GM12878 (cell line): Measurements from ENCODE around the gene PLA2G4E. TPM values are rescaled to one million over a fixed set of nuclear protein-coding genes. Genes with fewer than 3 reads are reported as not detected.
A peak's percentile ranks its signal among the peaks of the same experiment; 100 is the strongest.

Experiments
- ATAC-seq: fragments of 200-7000 bp; cut with Tn5 transposase; 3 replicates; pipeline ENCODE4 v1.9.1; 2020; ENCODE audit warnings: mild to moderate bottlenecking, moderate library complexity
- BruUV-seq: library from RNA; stranded (reverse); fragments of 400-500 nt; replicated peaks from 2 replicates; lab custom pipeline; 2021; lab: Mats Ljungman, UMichigan
- CTCF ChIA-PET: fragments of 300-600 bp; sonication (Branson Sonifier 250); formaldehyde crosslinking; extraction: SDS; loops from one replicate; lab custom pipeline; 2021; ENCODE audit warnings: inconsistent platforms; lab: Yijun Ruan, JAX
- POLR2A ChIA-PET: fragments of 350-600 bp; formaldehyde crosslinking; extraction: SDS; loops from one replicate; lab custom pipeline; 2021; ENCODE audit warnings: inconsistent platforms; lab: Charles Lee
- RAD21 ChIA-PET: fragments of 300-600 bp; sonication (Branson Sonifier 250); formaldehyde crosslinking; loops from one replicate; lab custom pipeline; 2023; ENCODE audit warnings: antibody characterized with exemption; ENCODE audit not compliant: unreplicated experiment; lab: Charles Lee
- SMC1A ChIA-PET: fragments of 300-600 bp; sonication (Branson Sonifier 250); formaldehyde crosslinking; loops from one replicate; lab custom pipeline; 2023; ENCODE audit not compliant: unreplicated experiment, uncharacterized antibody; lab: Charles Lee
- DNase-seq: peaks from one replicate; pipeline ENCODE4 v3.0.0-alpha.2; 2011; ENCODE audit warnings: low read depth, low spot score
- FAIRE-seq: peaks from 3 replicates; lab custom pipeline; 2011; peaks lifted over from hg19 to GRCh38; lab: Jason Lieb, UNC
- H2AFZ ChIP-seq: 2 replicates; pipeline ENCODE4 v1.6.0; 2011; ENCODE audit warnings: low read depth, low read length, control low read depth; ENCODE audit not compliant: control insufficient read depth
- H3K27ac ChIP-seq: 2 replicates; pipeline ENCODE4 v1.5.1; 2011; ENCODE audit warnings: control low read depth; ENCODE audit not compliant: control insufficient read depth, insufficient read depth
- H3K27me3 ChIP-seq, 2 experiments: replicated peaks in 1 of 2; 2 replicates each; pipeline versions ENCODE4 v1.6.0 to v1.6.1; 2011; ENCODE audit warnings: low read length in 1 of 2; ENCODE audit not compliant: control insufficient read depth in 2 of 2, insufficient read depth in 2 of 2
- H3K36me3 ChIP-seq, 2 experiments: 2 replicates each; pipeline ENCODE4 v1.5.1; 2011; ENCODE audit warnings: low read length in 1 of 2; ENCODE audit not compliant: control insufficient read depth in 2 of 2, insufficient read depth in 2 of 2
- H3K4me1 ChIP-seq: 2 replicates; pipeline ENCODE4 v1.6.1; 2011; ENCODE audit warnings: mild to moderate bottlenecking, low read length, moderate library complexity, mixed read lengths; ENCODE audit not compliant: control insufficient read depth, insufficient read depth
- H3K4me2 ChIP-seq: 2 replicates; pipeline ENCODE4 v1.6.0; 2011; ENCODE audit warnings: control low read depth; ENCODE audit not compliant: control insufficient read depth, insufficient read depth
- H3K4me3 ChIP-seq: fragments of 200-600 bp; sonication (generic); 2 replicates; pipeline ENCODE4 v1.5.1; 2016
- H3K79me2 ChIP-seq: 2 replicates; pipeline ENCODE4 v1.6.0; 2011; ENCODE audit warnings: low read length; ENCODE audit not compliant: control insufficient read depth, insufficient read depth
- H3K9ac ChIP-seq: 2 replicates; pipeline ENCODE4 v1.8.0; 2011; ENCODE audit warnings: low read length, control low read depth, mixed read lengths; ENCODE audit not compliant: control insufficient read depth, insufficient read depth
- H3K9me3 ChIP-seq: replicated peaks from 3 replicates; pipeline ENCODE4 v1.5.1; 2011; ENCODE audit warnings: mild to moderate bottlenecking, low read length; ENCODE audit not compliant: control insufficient read depth, insufficient read depth
- H4K20me1 ChIP-seq: 2 replicates; pipeline ENCODE4 v1.6.0; 2011; ENCODE audit not compliant: control insufficient read depth, insufficient read depth
- BHLHE40 ChIP-seq, 2 experiments: fragments of 450-650 bp in 1 of 2; IDR thresholded peaks; 2 replicates each; pipeline ENCODE4 v1.6.1; 2011 to 2017; ENCODE audit warnings: low read depth in 2 of 2, borderline replicate concordance in 1 of 2, improper control_type of control experiment in 1 of 2, low read length in 1 of 2, mild to moderate bottlenecking in 1 of 2
- CREB1 ChIP-seq: IDR thresholded peaks from 2 replicates; pipeline ENCODE4 v1.6.1; 2012; ENCODE audit warnings: low read depth, mild to moderate bottlenecking, inconsistent platforms
- CUX1 ChIP-seq: IDR thresholded peaks from 2 replicates; pipeline ENCODE4 v1.6.1; 2012; ENCODE audit warnings: improper control_type of control experiment, low read depth, low read length; ENCODE audit not compliant: insufficient replicate concordance
- FOXM1 ChIP-seq: IDR thresholded peaks from 2 replicates; pipeline ENCODE4 v1.6.1; 2012; ENCODE audit warnings: low read depth, mild to moderate bottlenecking, inconsistent platforms, low read length, moderate library complexity
- JUNB ChIP-seq: IDR thresholded peaks from 2 replicates; pipeline ENCODE4 v1.6.1; 2016; ENCODE audit warnings: antibody characterized with exemption, mild to moderate bottlenecking
- MEF2B ChIP-seq: fragments of 450-650 bp; IDR thresholded peaks from 2 replicates; pipeline ENCODE4 v1.6.1; 2018; ENCODE audit warnings: mild to moderate bottlenecking, moderate library complexity; ENCODE audit not compliant: partially characterized antibody, poor library complexity, severe bottlenecking
- MXI1 ChIP-seq: fragments of 150-350 bp; IDR thresholded peaks from 2 replicates; pipeline ENCODE4 v1.6.1; 2011; ENCODE audit warnings: low read depth, mild to moderate bottlenecking, inconsistent platforms, low read length, improper control_type of control experiment
- MYB ChIP-seq: fragments of 150-350 bp; IDR thresholded peaks from 2 replicates; pipeline ENCODE4 v1.6.1; 2014; ENCODE audit warnings: mild to moderate bottlenecking, low read depth, low read length, borderline replicate concordance
- NR2F1 ChIP-seq: fragments of 450-650 bp; conservative IDR thresholded peaks from 2 replicates; pipeline ENCODE4 v1.6.1; 2017; ENCODE audit warnings: mild to moderate bottlenecking
- PAX8 ChIP-seq: fragments of 450-650 bp; IDR thresholded peaks from 2 replicates; pipeline ENCODE4 v1.6.1; 2017; ENCODE audit warnings: mild to moderate bottlenecking, moderate library complexity
- SKIL ChIP-seq: fragments of 450-650 bp; IDR thresholded peaks from 2 replicates; pipeline ENCODE4 v1.6.1; 2017; ENCODE audit warnings: mild to moderate bottlenecking, low read depth, inconsistent platforms; ENCODE audit not compliant: poor library complexity, severe bottlenecking
- STAT3 ChIP-seq: IDR thresholded peaks from 2 replicates; pipeline ENCODE4 v1.6.1; 2011; ENCODE audit warnings: low read depth, low read length, improper control_type of control experiment
- SUZ12 ChIP-seq: fragments of 200-600 bp; sonication (generic); IDR thresholded peaks from one replicate; pipeline ENCODE4 v1.6.1; 2018; ENCODE audit warnings: antibody characterized with exemption, mild to moderate bottlenecking; ENCODE audit not compliant: unreplicated experiment
- WGBS: methylation state at CpG from one replicate; pipeline ENCODE4 v1.1.6; 2016; ENCODE audit warnings: low lambda C conversion rate; ENCODE audit not compliant: insufficient replicate concordance, insufficient coverage; ENCODE audit errors: missing lambda C conversion rate; 5-methylcytosine and 5-hydroxymethylcytosine counted together
- in situ Hi-C: fragments of 300-500 bp; cut with MboI; formaldehyde crosslinking; loops from 9 replicates; pipeline ENCODE4 v1.14.3; 2018; ENCODE audit warnings: mixed read lengths
- intact Hi-C: fragments of 100-400 bp; cut with micrococcal nuclease; formaldehyde crosslinking; loops from one replicate; pipeline ENCODE4 v1.14.2; 2022; ENCODE audit not compliant: unreplicated experiment
- polyA plus RNA-seq, 11 experiments: library from polyadenylated mRNA; depleted of rRNA in 4 of 11; unstranded in 6 of 11; stranded (reverse) in 5 of 11; fragments of >200 nt; fragmentation: Nextera tagmentation in 4 of 11; fragmentation: Illumina TruSeq in 1 of 11; extraction: Ambion mirVana in 4 of 11; extraction: Trizol in 1 of 11; gene quantifications; 1 replicate in 1 of 11; 2 replicates in 10 of 11; pipeline versions ENCODE4 v1.2.1 to v1.2.3, GENCODE V29; 2011 to 2016; ENCODE audit warnings: inconsistent platforms in 2 of 11, missing spikeins in 2 of 11, low read depth in 1 of 11
- total RNA-seq, 4 experiments: library from RNA; depleted of rRNA in 3 of 4; stranded (reverse); fragments of >200 nt in 3 of 4; fragmentation: Illumina TruSeq in 1 of 4; extraction: Trizol in 1 of 4; gene quantifications; 2 replicates each; pipeline versions ENCODE4 v1.2.1 to v1.2.3, GENCODE V29; 2013 to 2021
- TF ChIP-seq, protein P1 (sequence below): fragments of 450-650 bp; IDR thresholded peaks from 2 replicates; pipeline ENCODE4 v1.6.1; 2017; ENCODE audit warnings: low read depth, mild to moderate bottlenecking, moderate library complexity

Gene PLA2G4E
- total and polyA plus RNA-seq, 10 of the 15 experiments (the other 5 are each of a cell fraction or from before 2014, with no cell fraction given): 0.05 to 0.32 (median 0.06) TPM; not detected in 5

DNA sequence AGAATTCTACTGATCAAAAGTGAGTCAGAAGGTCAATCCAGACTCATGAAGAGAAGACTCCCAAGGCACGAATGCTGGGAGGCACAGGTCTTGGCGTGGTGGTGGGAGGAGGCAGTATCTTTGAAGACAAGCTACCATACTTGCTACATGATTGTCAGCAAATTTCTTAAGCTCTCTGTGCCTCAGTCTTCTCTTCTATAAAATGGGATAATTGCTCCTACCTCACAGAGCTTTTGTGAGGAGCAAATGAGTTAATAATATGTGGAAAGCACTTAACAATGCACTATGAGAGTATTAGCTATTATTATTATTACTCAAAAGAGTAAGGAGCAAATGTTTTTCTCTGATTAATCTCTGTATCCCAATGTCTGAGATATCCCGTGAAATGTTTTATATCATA is 84.7 kb downstream of the PLA2G4E start:
- intact Hi-C loops: no loop called here
- no peaks in the 10 kb centered on the region for H4K20me1 ChIP-seq
- no peaks in the 10 kb centered on the region for H3K9me3 ChIP-seq
- ChIA-PET SMC1A (interaction anchor here (0.9 to 12.1 kb wide), 7 partner anchors 13 to 42 kb away, joined by 3 to 179 read pairs (median 7); partner anchors contain the start of gene EHD4), CTCF (interaction anchor here (0.9 to 2.8 kb wide), 8 partner anchors 9 to 163 kb away, joined by 3 to 16 read pairs (median 4); partner anchors contain the start of gene MAPKBP1), RAD21 (interaction anchor here (1.2 to 2.8 kb wide), 5 partner anchors 16 to 163 kb away, joined by 3 to 18 read pairs (median 7); no protein-coding TSS in a partner anchor), POLR2A (interaction anchor here (2.1 to 4.5 kb wide), 2 partner anchors 18 to 35 kb away, joined by 8 to 42 read pairs; partner anchors contain the start of gene EHD4)
- WGBS: 99% methylated on average over 3 of the region's 3 CpGs
- in situ Hi-C loops: no loop called here
- peak overlapping the region; percentile 56 for H3K27ac ChIP-seq
- no peak overlapping the region for H2AFZ ChIP-seq
- peaks cover 36% of the 10 kb centered on the region for H3K4me1 ChIP-seq
- DNase-seq (no peak), ATAC-seq (no peak)
- peak overlapping the region; percentile 58 for H3K4me2 ChIP-seq
- H3K4me3 ChIP-seq: 0 out of 2 replicates have a peak overlapping the region, but pooled peaks have one; percentile 3
- no TSS peak for BruUV-seq
- TF ChIP-seq MXI1 (no peak), BHLHE40 (IDR thresholded peaks at IDR 0.05; ENCODE audit: borderline replicate concordance in 1 of 2, low read depth in 2 of 2, low read length in 1 of 2) (no peak), JUNB (no peak), SKIL (no peak), SUZ12 (no peak), CREB1 (no peak), MYB (no peak), NR2F1 (no peak), PAX8 (no peak), CUX1 (no peak), MEF2B (no peak), STAT3 (no peak), FOXM1 (no peak)
- TF ChIP-seq, protein P1, sequence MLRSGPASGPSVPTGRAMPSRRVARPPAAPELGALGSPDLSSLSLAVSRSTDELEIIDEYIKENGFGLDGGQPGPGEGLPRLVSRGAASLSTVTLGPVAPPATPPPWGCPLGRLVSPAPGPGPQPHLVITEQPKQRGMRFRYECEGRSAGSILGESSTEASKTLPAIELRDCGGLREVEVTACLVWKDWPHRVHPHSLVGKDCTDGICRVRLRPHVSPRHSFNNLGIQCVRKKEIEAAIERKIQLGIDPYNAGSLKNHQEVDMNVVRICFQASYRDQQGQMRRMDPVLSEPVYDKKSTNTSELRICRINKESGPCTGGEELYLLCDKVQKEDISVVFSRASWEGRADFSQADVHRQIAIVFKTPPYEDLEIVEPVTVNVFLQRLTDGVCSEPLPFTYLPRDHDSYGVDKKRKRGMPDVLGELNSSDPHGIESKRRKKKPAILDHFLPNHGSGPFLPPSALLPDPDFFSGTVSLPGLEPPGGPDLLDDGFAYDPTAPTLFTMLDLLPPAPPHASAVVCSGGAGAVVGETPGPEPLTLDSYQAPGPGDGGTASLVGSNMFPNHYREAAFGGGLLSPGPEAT: no peak
- TF ChIP-seq, all 136 proteins: peak for 0
- H3K9ac ChIP-seq: no peak overlapping the region
- peak; percentile 31 for FAIRE-seq
- peaks cover 27% of the 10 kb centered on the region for H3K79me2 ChIP-seq
- H3K27me3 ChIP-seq: no peaks in the 10 kb centered on the region
- peaks cover 10 to 38% of the 10 kb centered on the region in 2 experiments for H3K36me3 ChIP-seq
